Adrenal gland (tissue), 12 donors: ENCODE measurements around the gene CACHD1. TPM values are rescaled to one million over a fixed set of nuclear protein-coding genes. Genes with fewer than 3 reads are reported as not detected.
A peak's percentile ranks its signal among the peaks of the same experiment; 100 is the strongest.

Experiments used
- DNase-seq, 7 donors: peaks; one replicate each; pipeline ENCODE4 v3.0.0-alpha.2; 2019 to 2020
- H3K27ac ChIP-seq, 5 donors: fragments of 200-600 bp; sonication (generic) in 4 of 5; 1 replicate in 3 of 5; 2 replicates in 2 of 5; pipeline versions ENCODE4 v1.5.1 to v1.8.0; 2016 to 2020; ENCODE audit warnings: mild to moderate bottlenecking in 1 of 5
- H3K27me3 ChIP-seq: fragments of 200-600 bp; 2 replicates; pipeline ENCODE4 v1.8.0; 2021
- H3K36me3 ChIP-seq, 2 donors: fragments of 200-600 bp; replicated peaks in 1 of 2; 1 replicate in 1 of 2; 2 replicates in 1 of 2; pipeline versions ENCODE4 v1.5.1 to v1.8.0; 2018 to 2022
- H3K4me1 ChIP-seq, 2 donors: fragments of 200-600 bp; replicated peaks in 1 of 2; 1 replicate in 1 of 2; 2 replicates in 1 of 2; pipeline versions ENCODE4 v1.5.1 to v1.8.0; 2018 to 2021
- H3K4me3 ChIP-seq, 4 donors: fragments of 200-600 bp; sonication (generic) in 3 of 4; one replicate each; pipeline ENCODE4 v1.5.1; 2016 to 2018
- H3K9me3 ChIP-seq, 3 donors: fragments of 200-600 bp; sonication (generic) in 1 of 3; replicated peaks in 1 of 3; 1 replicate in 2 of 3; 2 replicates in 1 of 3; pipeline versions ENCODE4 v1.5.1 to v1.8.0; 2016 to 2021
- POLR2A ChIP-seq, 2 donors: fragments of 450-650 bp; IDR thresholded peaks; one replicate each; pipeline ENCODE4 v1.6.1; 2017; ENCODE audit warnings: antibody characterized with exemption in 2 of 2, mild to moderate bottlenecking in 2 of 2, moderate library complexity in 1 of 2
- WGBS, 4 donors: extraction: QIAGEN DNeasy Blood & Tissue Kit in 2 of 4; methylation state at CpG; one replicate each; pipeline versions ENCODE4 v1.1.5 to v1.1.7; 2013 to 2017; 5-methylcytosine and 5-hydroxymethylcytosine counted together
- intact Hi-C, 2 donors: fragments of 100-400 bp; cut with DNase I; formaldehyde crosslinking; loops; one replicate each; pipeline versions ENCODE4 v1.14.1 to v1.15.0; 2022 to 2023
- polyA plus RNA-seq, 3 donors: library from polyadenylated mRNA; stranded (reverse); fragments of 200-250 nt in 2 of 3; fragments of 350-450 nt in 1 of 3; fragmentation: Illumina TruSeq in 1 of 3; extraction: RNeasy Lipid Tissue Mini Kit (QIAGEN cat#74804) in 1 of 3; gene quantifications; one replicate each; pipeline ENCODE4 v1.2.3, GENCODE V29; 2013 to 2014
- total RNA-seq, 9 donors: library from RNA; depleted of rRNA in 4 of 9; stranded (reverse); fragments of >200 nt in 4 of 9; fragments of 120-200 nt in 1 of 9; fragmentation: NEBNext Ultra II Directional in 1 of 9; extraction: Animal tissue kit (Norgen Biotek cat#: 25700) in 1 of 9; gene quantifications; one replicate each; pipeline versions ENCODE4 v1.1.0 to v1.2.4, GENCODE V29; 2013 to 2023
- TF ChIP-seq, protein P1 (sequence below), 6 experiments: fragments of 450-650 bp in 4 of 6; fragments of 200-600 bp in 2 of 6; sonication (generic) in 1 of 6; IDR thresholded peaks; 1 replicate in 5 of 6; 2 replicates in 1 of 6; pipeline versions ENCODE4 v1.5.1 to v1.8.0; 2016 to 2021; ENCODE audit warnings: antibody characterized with exemption in 6 of 6, mild to moderate bottlenecking in 2 of 6, moderate library complexity in 1 of 6
- donor health status: healthy with polysubstance abuse.
- donor health status: Bipolar disorder and iron deficiency.
- donor health status: DM: yes; HTN: yes; CAD: no.
- donor health status: DM: no; HTN: no; CAD: no.
- donor health status: DM: no; HTN: no; CAD: no.
- donor health status: DM: yes; HTN: yes; CAD: no.

The CACHD1 gene
- total and polyA plus RNA-seq, 12 donors, result 14.8 to 43.1 (median 24.0) TPM

- intact Hi-C loops, result no loop called here
- 84 to 100% (median 95%) methylated on average over 1 of the region's 1 CpG for WGBS, 4 donors
Measured at GRCh38 chr1:64482720-64483119, 12.8 kb downstream of the CACHD1 start.

GRCh38 chr1:64483731-64484414, 13.9 kb downstream of the CACHD1 start:
- Histone ChIP-seq H3K27me3 (no peaks in the 10 kb centered on the region), H3K27ac (peak overlapping the region in 3 of 5 donors; percentile 23 to 62 (median 27)), H3K4me1 (peaks cover 5 to 38% of the 10 kb centered on the region in 2 donors), H3K9me3 (no peaks in the 10 kb centered on the region), H3K4me3 (no peak overlapping the region), H3K36me3 (no peaks in the 10 kb centered on the region)
- 86 to 92% (median 90%) methylated on average over 7 of the region's 7 CpGs for WGBS, 4 donors
- intact Hi-C loops, result no loop called here
- TF ChIP-seq, protein P1, sequence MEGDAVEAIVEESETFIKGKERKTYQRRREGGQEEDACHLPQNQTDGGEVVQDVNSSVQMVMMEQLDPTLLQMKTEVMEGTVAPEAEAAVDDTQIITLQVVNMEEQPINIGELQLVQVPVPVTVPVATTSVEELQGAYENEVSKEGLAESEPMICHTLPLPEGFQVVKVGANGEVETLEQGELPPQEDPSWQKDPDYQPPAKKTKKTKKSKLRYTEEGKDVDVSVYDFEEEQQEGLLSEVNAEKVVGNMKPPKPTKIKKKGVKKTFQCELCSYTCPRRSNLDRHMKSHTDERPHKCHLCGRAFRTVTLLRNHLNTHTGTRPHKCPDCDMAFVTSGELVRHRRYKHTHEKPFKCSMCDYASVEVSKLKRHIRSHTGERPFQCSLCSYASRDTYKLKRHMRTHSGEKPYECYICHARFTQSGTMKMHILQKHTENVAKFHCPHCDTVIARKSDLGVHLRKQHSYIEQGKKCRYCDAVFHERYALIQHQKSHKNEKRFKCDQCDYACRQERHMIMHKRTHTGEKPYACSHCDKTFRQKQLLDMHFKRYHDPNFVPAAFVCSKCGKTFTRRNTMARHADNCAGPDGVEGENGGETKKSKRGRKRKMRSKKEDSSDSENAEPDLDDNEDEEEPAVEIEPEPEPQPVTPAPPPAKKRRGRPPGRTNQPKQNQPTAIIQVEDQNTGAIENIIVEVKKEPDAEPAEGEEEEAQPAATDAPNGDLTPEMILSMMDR (IDR thresholded peaks at IDR 0.05), result no peak
- no peak for TF ChIP-seq POLR2A (IDR thresholded peaks at IDR 0.05)
- no peak for DNase-seq

More at GRCh38 chr1:64482720-64483119, 12.8 kb downstream of the CACHD1 start:
- H3K4me1 ChIP-seq, result peaks cover 5 to 38% of the 10 kb centered on the region in 2 donors
- DNase-seq, result no peak
- H3K4me3 ChIP-seq, result no peak overlapping the region
- TF ChIP-seq, protein P1 (IDR thresholded peaks at IDR 0.05), result no peak
- H3K27ac ChIP-seq, result no peak overlapping the region
- H3K36me3 ChIP-seq, result no peaks in the 10 kb centered on the region
- no peaks in the 10 kb centered on the region for H3K27me3 ChIP-seq
- no peaks in the 10 kb centered on the region for H3K9me3 ChIP-seq

DNA sequence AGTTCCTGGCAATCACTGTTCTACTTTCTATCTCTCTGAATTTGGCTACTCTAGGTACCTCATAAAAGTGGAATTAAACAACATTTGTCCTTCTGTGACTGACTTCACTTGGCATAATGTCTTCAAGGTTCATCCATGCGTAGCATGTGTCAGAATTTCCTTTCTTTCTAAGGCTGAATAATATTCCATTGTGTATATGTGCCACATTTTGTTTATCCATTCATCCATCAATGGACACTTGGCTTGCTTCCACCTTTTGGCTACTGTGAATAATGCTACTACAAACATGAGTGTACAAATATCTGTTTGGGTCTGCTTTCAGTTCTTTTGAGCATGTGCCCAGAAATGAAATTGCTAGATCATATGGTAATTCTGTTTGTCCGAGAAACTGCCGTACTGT, 14.7 kb downstream of the CACHD1 start:
- Histone ChIP-seq H3K36me3 (no peaks in the 10 kb centered on the region), H3K27me3 (no peaks in the 10 kb centered on the region), H3K4me3 (no peak overlapping the region), H3K4me1 (peaks cover 5 to 34% of the 10 kb centered on the region in 2 donors), H3K9me3 (no peaks in the 10 kb centered on the region), H3K27ac (peak overlapping the region in 2 of 5 donors; percentile 23 to 62)
- intact Hi-C loops, result no loop called here
- DNase-seq, result peak; percentile 50 to 83 (median 73)
- 38 to 50% (median 46%) methylated on average over 3 of the region's 3 CpGs for WGBS, 4 donors
- TF ChIP-seq POLR2A (IDR thresholded peaks at IDR 0.05), result no peak
- TF ChIP-seq, protein P1 (IDR thresholded peaks at IDR 0.05), result no peak

GRCh38 chr1:64486193-64486592, 16.3 kb downstream of the CACHD1 start:
- TF ChIP-seq, protein P1 (IDR thresholded peaks at IDR 0.05), result no peak
- no peak for TF ChIP-seq POLR2A (IDR thresholded peaks at IDR 0.05)
- Histone ChIP-seq H3K4me1 (peaks cover 5 to 23% of the 10 kb centered on the region in 2 donors), H3K36me3 (no peaks in the 10 kb centered on the region), H3K9me3 (no peaks in the 10 kb centered on the region), H3K27ac (no peak overlapping the region), H3K27me3 (no peaks in the 10 kb centered on the region), H3K4me3 (no peak overlapping the region)
- no peak for DNase-seq
- intact Hi-C loops, result no loop called here
- 80 to 86% (median 83%) methylated on average over 7 of the region's 7 CpGs for WGBS, 4 donors
